GM18909 (cell line): ENCODE measurements around the gene RAB7B.
"Not testable (repeated sequence)": the region's sequence is repeated elsewhere in the genome, so short reads cannot be mapped to it uniquely, and the experiment has no call there.

ENCODE experiments used
- ATAC-seq: cut with Tn5 transposase; IDR thresholded peaks from one replicate; pipeline ENCODE4 v1.9.1; 2021; ENCODE audit warnings: mild to moderate bottlenecking; ENCODE audit not compliant: unreplicated experiment, poor library complexity

Gene RAB7B

DNA sequence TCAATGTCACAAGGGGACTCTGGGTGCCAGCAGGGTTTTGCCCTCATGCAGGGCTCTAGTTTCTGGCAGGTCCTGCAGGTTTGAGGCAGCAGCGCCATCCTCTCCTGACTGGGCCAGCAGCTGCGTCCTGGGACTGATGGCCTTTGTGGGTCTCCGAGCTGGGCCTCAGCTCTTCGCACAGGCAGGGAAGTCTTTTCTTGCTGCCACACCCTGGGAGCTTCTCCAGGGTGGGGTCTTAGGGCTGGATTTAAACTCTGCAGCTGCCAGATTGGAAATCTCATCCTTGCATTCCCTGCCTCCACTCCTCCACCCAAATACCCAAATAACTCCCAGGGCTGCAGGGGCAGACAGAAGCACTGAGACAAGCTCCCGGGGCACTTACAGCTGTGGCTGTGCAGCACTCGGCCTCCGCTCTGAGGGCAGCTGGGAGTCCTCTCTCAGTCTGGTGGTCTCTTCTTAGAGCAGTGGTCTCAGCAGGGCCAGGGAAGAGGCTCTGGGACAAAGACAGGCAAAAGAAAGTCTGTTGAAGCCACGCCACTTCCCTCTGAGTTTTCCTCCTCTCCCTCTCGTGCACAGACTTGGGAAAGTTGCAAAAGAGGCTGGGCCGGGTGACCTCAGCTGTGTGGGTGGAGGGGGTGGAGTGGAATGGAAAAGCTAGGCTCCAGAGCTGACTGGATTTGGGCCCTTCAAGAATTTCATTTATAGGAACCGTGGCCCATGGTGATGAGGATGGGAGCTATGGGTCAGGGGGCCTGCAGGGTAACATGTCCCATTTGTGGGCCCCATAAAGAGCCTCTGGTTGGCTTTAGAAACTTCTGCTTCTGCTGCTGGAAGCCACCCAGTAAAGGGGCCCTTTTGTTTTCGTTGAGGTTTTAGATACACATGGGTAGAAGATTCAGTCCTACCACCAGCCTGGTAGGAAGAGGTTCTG, at the start of gene RAB7B:
Gene RAB7B, minus strand, starts transcription at position 525 of the 931 bp plus-strand sequence. CDS start 9,260 bp downstream, outside the sequence.
- no peak for ATAC-seq

GRCh38 chr1:206052231-206052865, 49.2 kb upstream of the RAB7B start:
- ATAC-seq, result not testable (repeated sequence)

DNA sequence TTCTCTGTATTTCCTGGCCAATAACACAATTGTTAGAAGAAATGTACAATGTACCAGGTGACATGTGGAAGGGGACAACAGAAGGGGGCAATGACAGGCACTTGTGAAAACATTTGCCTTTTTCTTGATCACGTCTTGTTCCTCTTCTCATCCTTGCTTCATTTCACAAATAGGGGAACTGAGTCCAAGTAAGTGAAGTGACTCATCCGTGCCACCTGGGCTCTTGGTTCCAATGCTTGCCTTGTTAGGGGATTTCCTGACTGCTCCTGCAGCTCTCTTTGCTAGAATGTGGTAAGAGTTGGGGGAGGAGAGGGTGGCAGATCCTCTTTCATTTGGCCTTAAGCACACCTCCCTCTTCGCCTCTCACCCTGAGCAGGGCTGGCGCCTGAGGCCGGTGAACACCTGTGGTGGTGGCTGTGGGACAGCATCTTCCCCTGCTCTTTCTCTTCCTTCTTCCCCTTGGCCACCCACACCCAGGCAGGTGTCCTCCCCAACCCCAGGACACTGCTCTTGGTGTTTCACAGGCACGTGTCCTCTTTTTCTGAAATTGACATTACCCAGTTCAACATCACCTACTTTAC, 47.5 kb upstream of the RAB7B start:
- ATAC-seq, result peak; percentile 87

DNA sequence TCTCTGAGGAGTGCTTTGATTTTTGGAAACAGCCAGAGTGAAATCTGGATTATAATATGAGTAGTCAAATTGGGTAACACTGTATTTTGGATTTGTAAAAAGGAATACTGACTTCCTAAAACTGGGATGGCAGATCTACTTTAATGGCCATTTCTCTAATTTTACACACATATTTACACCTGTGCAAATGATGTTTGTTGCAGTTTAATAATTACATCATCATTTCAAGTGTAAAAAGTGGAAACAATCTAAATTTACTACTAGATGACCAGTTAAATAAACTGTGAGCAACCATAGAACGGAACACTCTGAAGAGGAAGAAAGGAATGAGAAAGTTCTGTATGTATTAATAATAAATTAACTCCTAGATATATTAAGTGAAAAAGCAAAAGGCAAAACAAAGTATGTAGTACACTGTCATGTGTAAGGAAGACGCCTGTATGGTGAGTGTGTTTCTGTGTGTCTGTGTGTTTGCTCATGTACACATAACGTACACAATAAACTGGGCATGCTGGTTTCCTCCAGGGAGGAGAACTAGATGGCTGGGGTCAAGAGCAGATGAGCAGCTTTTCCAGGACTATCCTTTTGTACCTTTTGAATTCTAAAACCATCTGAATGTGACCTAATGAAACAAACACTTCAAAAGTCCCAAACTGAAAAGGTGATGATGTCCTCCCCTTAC, 46.9 kb upstream of the RAB7B start:
- ATAC-seq, result no peak

GRCh38 chr1:206049293-206049692, 46.1 kb upstream of the RAB7B start:
- ATAC-seq, result peak; percentile 38

DNA sequence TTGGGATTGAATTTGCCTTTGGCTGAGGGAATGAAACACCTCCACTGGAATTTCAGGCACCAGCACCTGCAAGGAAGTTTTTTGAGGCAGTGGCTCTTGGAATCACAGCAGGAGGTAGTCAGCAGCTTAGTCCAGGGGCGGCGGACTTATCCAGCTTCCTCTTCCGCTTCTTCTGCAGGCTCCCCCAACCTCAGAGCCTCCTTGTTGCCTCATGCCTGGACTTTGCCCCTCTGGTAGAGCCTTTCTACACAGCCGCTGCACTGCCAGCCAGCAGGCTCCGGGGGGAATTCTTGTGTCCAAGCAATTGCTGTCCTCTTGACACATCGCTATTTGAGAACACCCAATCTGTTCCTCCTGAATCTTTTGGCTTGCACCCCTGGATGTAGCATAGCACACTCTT, 45.4 kb upstream of the RAB7B start:
- no peak for ATAC-seq

DNA sequence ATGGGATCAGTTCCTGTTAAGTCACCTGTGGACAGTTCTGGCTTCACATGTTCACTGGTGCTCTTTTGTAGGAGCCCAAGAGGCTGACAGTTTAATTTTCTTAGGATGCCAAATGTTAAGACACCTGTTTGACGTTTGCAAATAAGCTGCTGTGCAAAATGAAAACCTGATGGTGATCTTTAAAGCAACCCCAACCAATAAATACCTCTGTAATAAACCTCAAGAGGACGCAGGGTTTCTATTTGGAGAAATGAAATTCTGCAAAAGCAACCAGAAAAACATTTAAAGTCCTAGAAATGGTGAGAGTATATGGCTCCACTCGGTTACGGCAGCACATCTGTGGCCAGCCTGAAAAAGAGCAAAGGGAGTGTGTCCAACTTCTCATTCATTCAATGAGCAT, 44.1 kb upstream of the RAB7B start:
- ATAC-seq, result no peak

- ATAC-seq, result no peak
Observed at GRCh38 chr1:206041640-206042039, 38.4 kb upstream of the RAB7B start.

DNA sequence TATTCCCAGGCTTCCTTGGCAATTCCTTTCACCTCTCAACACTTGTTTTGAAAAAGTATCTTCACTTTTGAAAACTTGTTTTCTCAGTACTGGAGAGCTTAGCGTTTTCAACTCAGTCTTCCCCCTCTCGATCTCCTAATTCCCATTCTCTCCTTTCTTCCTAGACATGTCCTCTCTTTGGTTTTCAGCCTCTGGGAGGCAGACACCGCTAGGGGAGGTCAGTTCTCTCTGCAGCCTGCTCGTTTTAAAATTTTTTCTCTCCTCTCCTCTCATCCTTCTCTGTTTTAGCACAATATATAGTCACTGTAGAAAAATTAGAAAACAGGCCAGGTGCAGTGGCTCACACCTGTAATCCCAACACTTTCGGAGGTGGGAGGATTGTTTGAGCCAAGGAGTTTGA, 37.1 kb upstream of the RAB7B start:
- ATAC-seq, result no peak

DNA sequence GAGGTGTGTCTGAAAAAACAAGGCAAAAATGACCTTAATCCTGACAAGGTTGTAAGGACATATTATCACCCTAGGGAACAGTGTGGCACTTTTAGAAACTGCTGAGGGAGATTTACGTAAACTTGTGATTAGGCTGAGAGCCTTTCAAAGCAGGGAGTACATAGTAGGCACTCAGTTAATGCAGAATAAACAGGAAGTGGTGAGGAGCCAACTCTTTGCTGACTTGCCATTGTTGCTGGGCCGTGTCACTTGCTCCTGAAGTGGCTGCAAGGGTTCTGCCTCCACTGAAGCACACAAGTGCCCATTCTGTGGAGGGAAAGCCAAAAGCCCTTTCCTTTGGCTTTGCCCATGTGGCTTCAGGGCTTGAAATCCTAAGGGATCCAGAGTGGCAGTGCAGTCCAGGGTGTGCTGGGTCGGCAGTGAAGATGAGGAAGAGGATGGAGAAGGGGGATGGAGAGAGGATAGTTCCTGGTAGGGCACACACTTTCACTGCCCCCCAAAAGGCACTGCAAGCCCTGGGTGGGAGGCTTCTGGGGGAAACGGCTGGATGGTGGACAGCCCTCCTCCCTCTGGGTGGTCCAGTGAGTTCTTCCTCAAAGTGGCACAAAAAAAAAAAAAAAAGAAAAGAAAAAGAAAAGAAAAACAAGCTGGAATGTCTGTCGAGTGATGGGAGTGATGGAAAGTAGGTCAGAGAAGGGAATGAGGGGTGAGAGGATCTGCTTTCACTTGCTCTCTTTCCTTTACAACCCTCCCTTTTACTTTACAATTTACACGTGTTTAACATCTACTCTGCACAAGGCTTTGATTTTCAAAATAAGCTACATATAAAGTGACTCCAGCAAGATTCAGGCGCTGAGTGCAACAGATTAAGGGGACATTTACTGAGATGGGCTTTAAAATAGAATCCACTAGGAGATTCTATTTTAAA, 36.1 kb upstream of the RAB7B start:
- no peak for ATAC-seq

DNA sequence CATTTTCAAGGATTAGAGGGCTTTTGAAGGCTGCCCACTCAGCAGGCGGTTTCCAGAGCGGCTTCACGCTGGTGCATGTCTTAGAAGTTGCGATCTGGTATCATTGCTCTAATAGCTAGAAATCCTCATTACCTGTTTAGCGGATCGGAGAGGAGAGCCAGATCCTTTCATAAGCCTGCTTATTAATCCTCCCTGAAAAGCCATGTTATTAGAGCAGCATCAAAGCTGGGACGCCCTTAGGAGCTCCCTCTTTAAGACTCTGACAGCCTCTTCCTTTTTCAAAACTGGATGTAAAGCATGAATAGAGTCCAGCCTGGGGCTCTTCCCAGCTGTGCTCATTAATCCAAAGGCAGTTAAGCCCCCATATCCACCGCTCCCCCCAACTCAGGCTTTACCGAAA, 34.4 kb upstream of the RAB7B start:
- ATAC-seq, result no peak

DNA sequence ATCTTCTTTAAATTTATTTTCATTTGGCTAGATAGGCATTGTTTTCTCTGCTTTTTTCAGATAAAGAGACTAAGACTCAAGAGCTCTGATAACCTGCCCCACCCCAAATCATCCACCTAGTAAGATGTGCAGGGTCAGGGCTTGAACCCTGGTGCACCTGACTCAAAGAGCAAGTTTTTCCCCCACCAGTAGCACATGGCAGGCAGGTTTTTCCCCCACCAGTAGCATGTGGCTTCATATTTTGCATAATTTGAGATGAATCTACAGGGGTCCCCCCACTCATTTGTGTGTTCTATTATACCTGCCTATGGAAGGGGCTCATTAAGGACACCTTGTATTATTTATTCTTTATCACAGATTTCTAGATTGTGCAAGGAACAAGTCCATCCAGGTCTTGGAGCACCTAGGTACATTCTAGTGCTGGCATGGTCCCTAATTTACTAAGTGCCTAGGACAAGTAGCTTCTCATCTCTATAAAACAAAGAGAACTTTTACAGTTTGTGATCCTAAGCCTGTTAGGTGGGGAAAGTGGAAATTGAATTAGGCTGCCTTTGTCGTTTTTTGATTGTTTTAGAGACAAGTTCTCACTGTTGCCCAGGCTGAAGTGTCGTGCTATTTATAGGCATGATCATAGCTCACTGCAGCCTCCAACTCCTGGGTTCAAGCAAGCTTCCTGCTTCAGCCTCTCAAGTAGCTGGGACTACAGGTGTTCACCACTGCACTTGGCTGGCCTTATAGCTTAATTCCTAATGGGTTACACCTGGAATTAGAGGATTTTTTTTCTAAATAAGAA, 33.7 kb upstream of the RAB7B start:
- ATAC-seq, result peak; percentile 35

DNA sequence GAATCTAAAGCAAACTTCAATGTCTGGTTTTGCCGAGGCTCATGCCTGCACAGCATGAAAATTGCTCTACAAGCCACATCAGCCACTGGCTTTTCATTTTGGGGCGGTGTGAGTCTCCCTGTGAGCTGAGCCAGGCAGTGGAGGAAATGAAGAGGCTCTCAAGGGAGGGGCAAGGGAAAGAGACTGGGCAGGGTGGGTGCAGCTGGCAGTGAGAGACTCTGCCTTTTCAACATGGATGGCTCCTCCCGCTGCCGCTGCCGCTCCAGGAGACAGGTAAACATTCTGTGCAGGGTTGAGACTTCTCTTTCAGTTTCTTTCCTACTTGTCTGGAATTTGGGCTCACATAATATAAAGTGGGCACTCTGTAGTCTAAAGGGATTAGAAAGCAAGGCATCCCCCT, 31.8 kb upstream of the RAB7B start:
- ATAC-seq, result no peak

- no peak for ATAC-seq
Observed at GRCh38 chr1:206032380-206033140, 29.4 kb upstream of the RAB7B start.

GRCh38 chr1:206030714-206031113, 27.5 kb upstream of the RAB7B start:
- ATAC-seq, result peak; percentile 81

GRCh38 chr1:206030191-206030590, 27.0 kb upstream of the RAB7B start:
- no peak for ATAC-seq

GRCh38 chr1:206029484-206029883, 26.3 kb upstream of the RAB7B start:
- ATAC-seq, result no peak

GRCh38 chr1:206025283-206025820, 22.2 kb upstream of the RAB7B start:
- ATAC-seq, result no peak
